Liver (tissue), 9 donors: ENCODE data around the gene TRAPPC12. TPM values are rescaled to one million over a fixed set of nuclear protein-coding genes. Genes with fewer than 3 reads are reported as not detected.

ENCODE experiments used
- DNase-seq: peaks from one replicate; pipeline ENCODE4 v3.0.0-alpha.2; 2017; ENCODE audit warnings: low spot score
- H3K27ac ChIP-seq, 2 donors: one replicate each; pipeline ENCODE4 v1.7.0; 2013; ENCODE audit warnings: inconsistent platforms in 2 of 2, low read length in 2 of 2, control low read depth in 1 of 2, low read depth in 1 of 2, mild to moderate bottlenecking in 1 of 2
- H3K27me3 ChIP-seq, 4 donors: one replicate each; pipeline versions ENCODE4 v1.6.1 to v1.7.0; 2013; ENCODE audit warnings: low read length in 3 of 4, inconsistent platforms in 1 of 4, mild to moderate bottlenecking in 1 of 4, moderate library complexity in 1 of 4; ENCODE audit not compliant: control insufficient read depth in 4 of 4, insufficient read depth in 4 of 4
- H3K36me3 ChIP-seq, 4 donors: one replicate each; pipeline versions ENCODE4 v1.6.1 to v1.7.0; 2013; ENCODE audit warnings: low read length in 3 of 4, mild to moderate bottlenecking in 3 of 4, low read depth in 1 of 4, moderate library complexity in 1 of 4; ENCODE audit not compliant: control insufficient read depth in 4 of 4, insufficient read depth in 3 of 4
- H3K4me1 ChIP-seq, 4 donors: one replicate each; pipeline versions ENCODE4 v1.6.1 to v1.7.0; 2013; ENCODE audit warnings: low read length in 3 of 4, mild to moderate bottlenecking in 3 of 4, moderate library complexity in 1 of 4; ENCODE audit not compliant: control insufficient read depth in 4 of 4, insufficient read depth in 4 of 4
- H3K4me3 ChIP-seq, 3 donors: one replicate each; pipeline versions ENCODE4 v1.6.1 to v1.7.0; 2013; ENCODE audit warnings: low read length in 3 of 3, control low read depth in 1 of 3, low read depth in 1 of 3, mild to moderate bottlenecking in 1 of 3
- H3K9ac ChIP-seq, 2 donors: one replicate each; pipeline ENCODE4 v1.7.0; 2013; ENCODE audit warnings: low read length in 2 of 2, mild to moderate bottlenecking in 2 of 2, moderate library complexity in 2 of 2, control low read depth in 1 of 2, low read depth in 1 of 2
- H3K9me3 ChIP-seq, 4 donors: one replicate each; pipeline versions ENCODE4 v1.6.1 to v1.7.0; 2013; ENCODE audit warnings: low read length in 3 of 4; ENCODE audit not compliant: control insufficient read depth in 4 of 4
- CTCF ChIP-seq: fragments of 150-350 bp; IDR thresholded peaks from 2 replicates; pipeline ENCODE4 v1.5.1; 2017; ENCODE audit warnings: improper control_type of control experiment, low read depth, low read length; ENCODE audit not compliant: missing input control
- FOXA1 ChIP-seq: IDR thresholded peaks from 2 replicates; pipeline ENCODE4 v1.6.1; 2016; ENCODE audit warnings: antibody characterized with exemption
- HNF4A ChIP-seq, 2 donors: conservative IDR thresholded peaks; 2 replicates each; pipeline ENCODE4 v1.6.1; 2016; ENCODE audit warnings: antibody characterized with exemption in 2 of 2, mild to moderate bottlenecking in 2 of 2
- HNF4G ChIP-seq: IDR thresholded peaks from 2 replicates; pipeline ENCODE4 v1.6.1; 2016; ENCODE audit warnings: antibody characterized with exemption
- MAX ChIP-seq: IDR thresholded peaks from 2 replicates; pipeline ENCODE4 v1.6.1; 2016; ENCODE audit warnings: antibody characterized with exemption
- NR2F2 ChIP-seq: IDR thresholded peaks from 2 replicates; pipeline ENCODE4 v1.6.1; 2016; ENCODE audit warnings: antibody characterized with exemption
- SP1 ChIP-seq: IDR thresholded peaks from 2 replicates; pipeline ENCODE4 v1.6.1; 2018; ENCODE audit warnings: antibody characterized with exemption, mild to moderate bottlenecking
- TAF1 ChIP-seq: conservative IDR thresholded peaks from 2 replicates; pipeline ENCODE4 v1.6.1; 2016; ENCODE audit warnings: antibody characterized with exemption, mild to moderate bottlenecking
- WGBS: extraction: QIAGEN DNeasy Blood & Tissue Kit; methylation state at CpG from one replicate; pipeline ENCODE4 v1.1.7; 2013; 5-methylcytosine and 5-hydroxymethylcytosine counted together
- polyA plus RNA-seq, 2 donors: library from polyadenylated mRNA; stranded (reverse) in 1 of 2; unstranded in 1 of 2; fragments of 200-250 nt in 1 of 2; fragments of >200 nt in 1 of 2; fragmentation: Nextera tagmentation in 1 of 2; extraction: Ambion mirVana in 1 of 2; gene quantifications; one replicate each; pipeline versions ENCODE4 v1.2.1 to v1.2.3, GENCODE V29; 2013 to 2015
- total RNA-seq, 2 donors: library from RNA; depleted of rRNA; stranded (reverse); fragments of >200 nt; gene quantifications; one replicate each; pipeline ENCODE4 v1.2.3, GENCODE V29; 2014
- TF ChIP-seq, protein P1 (sequence below): IDR thresholded peaks from 2 replicates; pipeline ENCODE4 v1.6.1; 2016; ENCODE audit warnings: antibody characterized with exemption, mild to moderate bottlenecking
- TF ChIP-seq, protein P2 (sequence below): IDR thresholded peaks from 2 replicates; pipeline ENCODE4 v1.6.1; 2016; ENCODE audit warnings: antibody characterized with exemption
- donor health status: healthy.
- donor health status: healthy.
- donor health status: healthy.
- donor health status: healthy.
- donor health status: healthy.

Gene TRAPPC12
- total and polyA plus RNA-seq, 4 donors = 30.2 to 60.9 (median 39.7) TPM

DNA sequence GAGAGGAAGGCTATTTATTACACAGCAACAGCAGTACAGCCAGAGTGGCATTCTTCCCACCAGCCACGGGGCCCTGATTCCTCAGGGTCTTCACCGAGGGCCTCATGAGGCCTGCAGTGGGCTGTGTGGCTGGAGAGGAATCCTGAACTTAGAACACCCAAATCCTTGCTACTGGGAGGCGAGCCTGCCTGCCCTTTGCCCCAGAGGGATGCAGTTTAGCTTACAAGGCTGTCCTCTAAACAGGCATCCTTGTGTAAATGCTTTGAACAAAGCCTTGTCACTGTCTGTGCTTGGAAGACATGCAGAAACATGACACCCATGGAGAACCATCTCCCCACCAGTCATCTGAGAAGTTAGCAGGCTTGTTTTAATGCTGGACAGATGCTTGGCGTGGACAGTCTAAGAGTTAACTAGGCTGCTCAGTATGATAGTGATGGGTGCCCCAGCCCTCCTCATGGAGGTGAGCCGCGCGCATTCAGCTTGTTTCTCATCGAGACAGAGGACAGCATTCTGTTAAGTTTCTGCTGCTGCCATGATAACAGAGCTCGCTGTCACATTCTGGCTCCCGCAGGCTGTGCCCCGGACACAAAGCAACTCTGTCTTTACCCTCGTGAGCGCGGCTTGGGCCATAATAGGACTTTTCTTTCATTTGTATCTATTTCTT, 97.0 kb downstream of the TRAPPC12 start:
- H3K27me3 ChIP-seq = no peaks in the 10 kb centered on the region

More for the DNA sequence above, 97.0 kb downstream of the TRAPPC12 start:
- H3K4me3 ChIP-seq = no peak overlapping the region
- WGBS = 84% methylated on average over 14 of the region's 14 CpGs
- no peak for DNase-seq
- H3K9me3 ChIP-seq = no peaks in the 10 kb centered on the region
- no peak overlapping the region for H3K27ac ChIP-seq
- H3K9ac ChIP-seq = no peak overlapping the region
- peaks cover 2 to 35% (median 6%) of the 10 kb centered on the region in 4 donors for H3K36me3 ChIP-seq
- no peak for TF ChIP-seq HNF4A (conservative IDR thresholded peaks at IDR 0.05)
- TF ChIP-seq SP1 = no peak
- no peak for TF ChIP-seq FOXA1
- no peak for TF ChIP-seq CTCF
- no peak for TF ChIP-seq MAX
- TF ChIP-seq HNF4G = no peak
- TF ChIP-seq, protein P1, sequence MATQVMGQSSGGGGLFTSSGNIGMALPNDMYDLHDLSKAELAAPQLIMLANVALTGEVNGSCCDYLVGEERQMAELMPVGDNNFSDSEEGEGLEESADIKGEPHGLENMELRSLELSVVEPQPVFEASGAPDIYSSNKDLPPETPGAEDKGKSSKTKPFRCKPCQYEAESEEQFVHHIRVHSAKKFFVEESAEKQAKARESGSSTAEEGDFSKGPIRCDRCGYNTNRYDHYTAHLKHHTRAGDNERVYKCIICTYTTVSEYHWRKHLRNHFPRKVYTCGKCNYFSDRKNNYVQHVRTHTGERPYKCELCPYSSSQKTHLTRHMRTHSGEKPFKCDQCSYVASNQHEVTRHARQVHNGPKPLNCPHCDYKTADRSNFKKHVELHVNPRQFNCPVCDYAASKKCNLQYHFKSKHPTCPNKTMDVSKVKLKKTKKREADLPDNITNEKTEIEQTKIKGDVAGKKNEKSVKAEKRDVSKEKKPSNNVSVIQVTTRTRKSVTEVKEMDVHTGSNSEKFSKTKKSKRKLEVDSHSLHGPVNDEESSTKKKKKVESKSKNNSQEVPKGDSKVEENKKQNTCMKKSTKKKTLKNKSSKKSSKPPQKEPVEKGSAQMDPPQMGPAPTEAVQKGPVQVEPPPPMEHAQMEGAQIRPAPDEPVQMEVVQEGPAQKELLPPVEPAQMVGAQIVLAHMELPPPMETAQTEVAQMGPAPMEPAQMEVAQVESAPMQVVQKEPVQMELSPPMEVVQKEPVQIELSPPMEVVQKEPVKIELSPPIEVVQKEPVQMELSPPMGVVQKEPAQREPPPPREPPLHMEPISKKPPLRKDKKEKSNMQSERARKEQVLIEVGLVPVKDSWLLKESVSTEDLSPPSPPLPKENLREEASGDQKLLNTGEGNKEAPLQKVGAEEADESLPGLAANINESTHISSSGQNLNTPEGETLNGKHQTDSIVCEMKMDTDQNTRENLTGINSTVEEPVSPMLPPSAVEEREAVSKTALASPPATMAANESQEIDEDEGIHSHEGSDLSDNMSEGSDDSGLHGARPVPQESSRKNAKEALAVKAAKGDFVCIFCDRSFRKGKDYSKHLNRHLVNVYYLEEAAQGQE = no peak
- TF ChIP-seq NR2F2 = no peak
- TF ChIP-seq, protein P2, sequence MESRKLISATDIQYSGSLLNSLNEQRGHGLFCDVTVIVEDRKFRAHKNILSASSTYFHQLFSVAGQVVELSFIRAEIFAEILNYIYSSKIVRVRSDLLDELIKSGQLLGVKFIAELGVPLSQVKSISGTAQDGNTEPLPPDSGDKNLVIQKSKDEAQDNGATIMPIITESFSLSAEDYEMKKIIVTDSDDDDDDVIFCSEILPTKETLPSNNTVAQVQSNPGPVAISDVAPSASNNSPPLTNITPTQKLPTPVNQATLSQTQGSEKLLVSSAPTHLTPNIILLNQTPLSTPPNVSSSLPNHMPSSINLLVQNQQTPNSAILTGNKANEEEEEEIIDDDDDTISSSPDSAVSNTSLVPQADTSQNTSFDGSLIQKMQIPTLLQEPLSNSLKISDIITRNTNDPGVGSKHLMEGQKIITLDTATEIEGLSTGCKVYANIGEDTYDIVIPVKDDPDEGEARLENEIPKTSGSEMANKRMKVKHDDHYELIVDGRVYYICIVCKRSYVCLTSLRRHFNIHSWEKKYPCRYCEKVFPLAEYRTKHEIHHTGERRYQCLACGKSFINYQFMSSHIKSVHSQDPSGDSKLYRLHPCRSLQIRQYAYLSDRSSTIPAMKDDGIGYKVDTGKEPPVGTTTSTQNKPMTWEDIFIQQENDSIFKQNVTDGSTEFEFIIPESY = no peak
- no peak for TF ChIP-seq TAF1
- peaks cover 0 to 10% (median 9%) of the 10 kb centered on the region in 4 donors for H3K4me1 ChIP-seq
